ENCODE measurements around the gene MYRF. TPM values are rescaled to one million over a fixed set of nuclear protein-coding genes. Genes with fewer than 3 reads are reported as not detected.
A peak's percentile ranks its signal among the peaks of the same experiment; 100 is the strongest.

Gene MYRF
- total and polyA plus RNA-seq, 4 donors = 0.23 to 2.3 (median 1.0) TPM

DNA sequence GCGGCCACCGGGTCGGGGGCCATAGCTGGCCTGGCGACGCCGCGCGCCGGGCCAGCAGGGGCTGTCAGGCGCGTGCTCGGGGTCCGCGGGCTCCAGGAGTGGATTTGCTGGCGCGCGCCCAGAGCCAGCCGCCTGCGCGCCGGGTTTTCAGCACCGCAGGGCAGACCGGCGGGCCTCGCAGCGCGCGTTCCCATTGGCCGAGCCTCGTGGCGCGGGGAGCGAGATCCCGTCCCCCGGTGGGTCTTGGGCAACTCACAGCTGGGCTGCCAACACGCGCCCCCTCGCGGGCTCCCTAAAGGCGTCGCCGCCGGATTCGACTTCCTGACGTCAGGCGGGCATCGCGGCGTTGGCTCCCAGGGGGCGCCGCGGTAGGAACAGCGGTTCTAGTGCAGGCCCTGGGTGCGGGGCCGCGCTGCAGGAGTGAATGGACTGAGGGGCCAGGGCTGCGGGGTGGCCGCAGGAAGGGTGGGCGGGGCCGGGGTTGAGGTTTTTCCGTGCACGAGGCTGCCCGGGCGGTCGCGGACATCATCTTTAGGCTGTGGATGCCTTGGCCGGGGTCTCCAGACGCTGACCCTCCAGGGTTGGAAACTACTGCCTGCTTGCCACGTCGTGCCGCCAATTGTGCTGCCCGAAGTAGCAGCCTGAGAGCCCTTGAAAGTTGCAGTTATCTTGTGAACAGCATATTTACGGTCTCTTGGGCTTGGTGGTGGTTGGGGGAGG lies 64.5 kb downstream of the MYRF start, which contains the start of gene FADS1:
Gene FADS1 (minus strand): TSS at position 268 of the 720 bp plus-strand sequence. CDS start 74 bp downstream, at position 194.
- H3K4me1 ChIP-seq (ENCODE audit: control insufficient read depth in 1 of 2, insufficient read depth in 2 of 2, low read length in 2 of 2) = no peaks in the 10 kb centered on the region
- H3K36me3 ChIP-seq (ENCODE audit: control insufficient read depth in 1 of 2, insufficient read depth in 2 of 2, low read length in 1 of 2) = peaks cover 0 to 2% of the 10 kb centered on the region in 2 donors
- no peaks in the 10 kb centered on the region for H3K9me3 ChIP-seq (ENCODE audit: control insufficient read depth, low read length)
- H3K4me3 ChIP-seq (ENCODE audit: low read length in 2 of 2) = peak within 1 kb of the TSS; percentile 48 to 60
- 1% methylated on average over 72 to 73 of the region's 73 CpGs for WGBS, 2 donors
- DNase-seq (peak; percentile 97 to 98), ATAC-seq (ENCODE audit: low FRiP score) (peak; percentile 78)
- peak within 1 kb of the TSS; percentile 84 to 92 for H3K27ac ChIP-seq (ENCODE audit: low read depth in 1 of 2, low read length in 2 of 2)
- H3K27me3 ChIP-seq (ENCODE audit: control insufficient read depth in 1 of 2, insufficient read depth in 2 of 2, low read length in 1 of 2) = no peaks in the 10 kb centered on the region
- intact Hi-C loops (cut with DNase I) = loop anchor here (5.0 to 10.0 kb wide), 2 partner anchors 148 to 150 kb away; partner anchors contain the start of gene FTH1 (in 2 of the 2)

DNA sequence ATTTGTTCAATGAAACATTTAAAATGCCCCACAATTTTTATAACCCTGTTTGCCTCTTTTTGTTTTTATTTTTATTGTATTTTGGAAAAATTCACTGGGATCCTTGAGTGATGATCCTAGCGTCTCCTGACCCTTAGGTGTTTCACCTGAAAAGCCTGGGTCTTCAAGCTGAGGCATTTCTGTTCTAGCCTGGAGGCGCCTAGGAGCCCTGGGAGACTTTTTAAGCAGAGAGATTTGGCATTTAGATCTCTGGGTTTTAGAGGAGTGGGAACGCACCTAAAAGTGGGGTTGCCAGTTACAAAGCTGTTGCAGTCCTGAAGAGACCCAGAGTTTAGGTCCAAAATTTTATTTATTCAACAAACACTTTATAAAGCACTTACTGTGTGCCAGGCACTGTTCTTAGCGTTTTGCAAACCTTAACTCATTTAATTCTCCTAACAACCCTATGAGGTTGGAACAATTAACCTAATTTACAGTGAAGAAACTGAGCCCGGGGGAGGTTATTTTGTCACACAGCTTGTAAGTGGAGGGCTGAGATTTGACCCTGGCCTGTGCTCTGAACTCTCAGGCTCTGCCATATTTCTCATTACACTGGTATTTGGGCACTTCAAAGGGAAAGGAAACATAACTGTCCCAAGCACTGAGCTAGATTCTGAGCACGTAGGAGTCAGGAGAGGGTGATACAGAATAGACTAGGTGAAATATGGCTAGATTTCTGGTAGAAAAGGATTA lies 65.2 kb downstream of the MYRF start:
- ATAC-seq (ENCODE audit: low FRiP score) = no peak
- no peaks in the 10 kb centered on the region for H3K27me3 ChIP-seq (ENCODE audit: control insufficient read depth in 1 of 2, insufficient read depth in 2 of 2, low read length in 1 of 2)
- H3K4me3 ChIP-seq (ENCODE audit: low read length in 2 of 2) = peak overlapping the region in 1 of 2 donors; percentile 60
- no peak for DNase-seq
- 61 to 62% methylated on average over 6 of the region's 6 CpGs for WGBS, 2 donors
- intact Hi-C loops (cut with DNase I) = loop anchor here (5.0 to 10.0 kb wide), 2 partner anchors 147 to 150 kb away; partner anchors contain the start of gene FTH1 (in 2 of the 2)
- H3K4me1 ChIP-seq (ENCODE audit: control insufficient read depth in 1 of 2, insufficient read depth in 2 of 2, low read length in 2 of 2) = no peaks in the 10 kb centered on the region
- H3K36me3 ChIP-seq (ENCODE audit: control insufficient read depth in 1 of 2, insufficient read depth in 2 of 2, low read length in 1 of 2) = no peaks in the 10 kb centered on the region
- no peaks in the 10 kb centered on the region for H3K9me3 ChIP-seq (ENCODE audit: control insufficient read depth, low read length)
- peak overlapping the region in 1 of 2 donors; percentile 84 for H3K27ac ChIP-seq (ENCODE audit: low read depth in 1 of 2, low read length in 2 of 2)

- Histone ChIP-seq H3K27ac (ENCODE audit: low read depth in 1 of 2, low read length in 2 of 2) (no peak overlapping the region), H3K27me3 (ENCODE audit: control insufficient read depth in 1 of 2, insufficient read depth in 2 of 2, low read length in 1 of 2) (no peaks in the 10 kb centered on the region), H3K36me3 (ENCODE audit: control insufficient read depth in 1 of 2, insufficient read depth in 2 of 2, low read length in 1 of 2) (no peaks in the 10 kb centered on the region), H3K9me3 (ENCODE audit: control insufficient read depth, low read length) (no peaks in the 10 kb centered on the region), H3K4me1 (ENCODE audit: control insufficient read depth in 1 of 2, insufficient read depth in 2 of 2, low read length in 2 of 2) (no peaks in the 10 kb centered on the region), H3K4me3 (ENCODE audit: low read length in 2 of 2) (no peak overlapping the region)
- ATAC-seq (ENCODE audit: low FRiP score) = no peak
- WGBS, 2 donors = 95 to 96% methylated on average over 2 of the region's 2 CpGs
- no peak for DNase-seq
- intact Hi-C loops (cut with DNase I) = no loop called here
Observed at GRCh38 chr11:61820174-61820573, 67.7 kb downstream of the MYRF start.

DNA sequence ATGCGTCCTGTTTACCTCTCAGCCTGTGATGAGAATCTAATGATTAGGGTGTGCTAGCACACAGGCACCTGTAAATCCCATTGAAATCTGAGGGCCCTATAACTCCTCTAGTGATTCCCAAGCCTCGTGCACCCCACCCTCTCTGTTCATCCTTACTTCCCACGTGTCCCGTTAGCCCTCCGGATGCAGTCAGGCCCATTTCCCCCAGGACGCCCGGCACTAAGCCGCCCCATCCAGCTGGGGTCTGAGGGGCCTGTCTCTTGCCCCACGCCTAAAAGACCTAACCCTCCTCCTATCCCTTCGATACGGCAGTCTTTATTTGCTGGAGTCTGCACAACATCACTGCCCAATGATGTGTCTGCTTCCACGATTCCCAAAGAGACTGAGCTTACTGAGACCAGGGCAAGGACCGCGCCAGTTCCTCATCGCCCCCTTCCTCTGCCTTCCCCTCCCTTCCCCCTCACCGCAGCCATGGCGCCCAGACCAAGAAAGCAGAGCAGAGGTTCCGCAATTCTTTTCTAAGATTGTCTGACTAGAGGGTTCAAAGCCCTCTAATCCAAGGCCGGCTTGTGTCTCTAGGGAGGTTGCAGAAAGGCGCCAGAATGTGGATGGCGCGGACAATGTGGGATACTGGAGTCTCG lies 74.6 kb downstream of the MYRF start:
- DNase-seq (peak in 1 of 2 donors; percentile 67), ATAC-seq (ENCODE audit: low FRiP score) (no peak)
- Histone ChIP-seq H3K27ac (ENCODE audit: low read depth in 1 of 2, low read length in 2 of 2) (peak overlapping the region; percentile 31 to 69), H3K4me3 (ENCODE audit: low read length in 2 of 2) (peak overlapping the region; percentile 45 to 64), H3K36me3 (ENCODE audit: control insufficient read depth in 1 of 2, insufficient read depth in 2 of 2, low read length in 1 of 2) (no peaks in the 10 kb centered on the region), H3K9me3 (ENCODE audit: control insufficient read depth, low read length) (no peaks in the 10 kb centered on the region), H3K4me1 (ENCODE audit: control insufficient read depth in 1 of 2, insufficient read depth in 2 of 2, low read length in 2 of 2) (no peaks in the 10 kb centered on the region), H3K27me3 (ENCODE audit: control insufficient read depth in 1 of 2, insufficient read depth in 2 of 2, low read length in 1 of 2) (no peaks in the 10 kb centered on the region)
- intact Hi-C loops (cut with DNase I) = loop anchor here in 1 of 2 donors (5.0 kb wide), 1 partner anchor 65 kb away; the partner anchor contains the start of gene FADS3
- 15% methylated on average over 23 of the region's 23 CpGs for whole genome bisulfite sequencing, 2 donors

GRCh38 chr11:61827571-61828378 lies 75.3 kb downstream of the MYRF start, which contains the start of gene FADS2:
FADS2 (plus strand) TSS chr11:61828300; CDS start chr11:61828391, 91 bp downstream.
- WGBS, 2 donors = 0 to 1% methylated on average over 74 to 83 of the region's 83 CpGs
- peak; percentile 89 for ATAC-seq (ENCODE audit: low FRiP score)
- no peaks in the 10 kb centered on the region for H3K4me1 ChIP-seq (ENCODE audit: control insufficient read depth in 1 of 2, insufficient read depth in 2 of 2, low read length in 2 of 2)

DNA sequence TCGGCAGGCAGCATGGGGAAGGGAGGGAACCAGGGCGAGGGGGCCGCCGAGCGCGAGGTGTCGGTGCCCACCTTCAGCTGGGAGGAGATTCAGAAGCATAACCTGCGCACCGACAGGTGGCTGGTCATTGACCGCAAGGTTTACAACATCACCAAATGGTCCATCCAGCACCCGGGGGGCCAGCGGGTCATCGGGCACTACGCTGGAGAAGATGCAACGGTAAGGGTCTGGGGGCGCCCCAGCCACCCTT lies 75.9 kb downstream of the MYRF start:
- Histone ChIP-seq H3K4me3 (ENCODE audit: low read length in 2 of 2) (peak overlapping the region; percentile 61 to 67), H3K27ac (ENCODE audit: low read depth in 1 of 2, low read length in 2 of 2) (peak overlapping the region; percentile 48 to 88), H3K36me3 (ENCODE audit: control insufficient read depth in 1 of 2, insufficient read depth in 2 of 2, low read length in 1 of 2) (no peaks in the 10 kb centered on the region), H3K27me3 (ENCODE audit: control insufficient read depth in 1 of 2, insufficient read depth in 2 of 2, low read length in 1 of 2) (no peaks in the 10 kb centered on the region), H3K9me3 (ENCODE audit: control insufficient read depth, low read length) (no peaks in the 10 kb centered on the region), H3K4me1 (ENCODE audit: control insufficient read depth in 1 of 2, insufficient read depth in 2 of 2, low read length in 2 of 2) (no peaks in the 10 kb centered on the region)
- intact Hi-C loops (cut with DNase I) = loop anchor here in 1 of 2 donors (5.0 kb wide), 1 partner anchor 64 kb away; the partner anchor contains the start of gene FADS3
- WGBS, 2 donors = 0% methylated on average over 16 of the region's 16 CpGs
- ATAC-seq (ENCODE audit: low FRiP score) (no peak), DNase-seq (no peak)

More at GRCh38 chr11:61827571-61828378, 75.3 kb downstream of the MYRF start, which contains the start of gene FADS2:
- no peaks in the 10 kb centered on the region for H3K36me3 ChIP-seq (ENCODE audit: control insufficient read depth in 1 of 2, insufficient read depth in 2 of 2, low read length in 1 of 2)
- H3K27ac ChIP-seq (ENCODE audit: low read depth in 1 of 2, low read length in 2 of 2) = peak within 1 kb of the TSS; percentile 48 to 88
- peak within 1 kb of the TSS; percentile 61 to 67 for H3K4me3 ChIP-seq (ENCODE audit: low read length in 2 of 2)
- no peaks in the 10 kb centered on the region for H3K27me3 ChIP-seq (ENCODE audit: control insufficient read depth in 1 of 2, insufficient read depth in 2 of 2, low read length in 1 of 2)
- intact Hi-C loops (cut with DNase I) = loop anchor here in 1 of 2 donors (5.0 kb wide), 1 partner anchor 65 kb away; the partner anchor contains the start of gene FADS3
- no peaks in the 10 kb centered on the region for H3K9me3 ChIP-seq (ENCODE audit: control insufficient read depth, low read length)
- DNase-seq = peak; percentile 98 to 99

DNA sequence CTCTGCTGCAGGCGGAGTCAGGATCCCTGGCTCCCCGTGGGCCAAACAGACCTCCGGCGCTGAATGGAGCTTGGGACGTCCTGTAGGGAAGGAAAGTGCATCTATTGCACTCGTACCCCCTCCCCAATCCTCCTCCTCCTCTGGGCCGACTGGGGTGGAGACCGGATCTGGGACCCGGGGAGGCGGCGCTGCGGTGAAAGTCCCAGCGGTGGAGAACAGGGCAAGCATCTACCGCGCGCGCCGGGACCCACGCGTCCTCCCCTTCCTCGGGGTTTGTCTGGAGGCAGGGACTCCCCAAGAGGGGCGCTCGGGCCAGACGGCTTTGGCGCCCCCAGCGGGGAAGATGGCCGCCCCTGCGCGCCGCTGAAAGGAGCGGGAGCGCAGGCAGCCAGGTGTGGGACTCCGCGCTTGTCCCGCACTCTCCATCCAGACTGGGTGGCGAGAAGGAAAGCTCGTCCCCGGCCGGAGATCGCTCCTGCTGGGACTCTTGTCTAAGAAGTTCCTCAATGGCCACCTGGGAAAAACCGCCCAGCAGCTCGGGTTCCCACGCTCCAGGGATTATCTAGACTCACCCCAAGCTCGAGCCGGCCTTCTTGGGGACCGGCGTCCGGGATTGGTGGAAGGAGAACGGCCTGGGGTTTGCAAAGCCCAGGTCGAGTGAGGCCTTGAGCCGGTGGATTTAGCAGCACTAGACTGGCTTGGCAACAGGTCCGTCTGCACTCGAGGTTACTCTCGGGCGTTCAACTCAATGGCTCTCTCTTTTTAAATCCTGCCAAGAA lies 76.4 kb downstream of the MYRF start:
- 0 to 1% methylated on average over 53 to 55 of the region's 55 CpGs for WGBS, 2 donors
- H3K36me3 ChIP-seq (ENCODE audit: control insufficient read depth in 1 of 2, insufficient read depth in 2 of 2, low read length in 1 of 2) = no peaks in the 10 kb centered on the region
- no peaks in the 10 kb centered on the region for H3K9me3 ChIP-seq (ENCODE audit: control insufficient read depth, low read length)
- ATAC-seq (ENCODE audit: low FRiP score) (peak; percentile 55), DNase-seq (peak; percentile 64 to 79)
- H3K27ac ChIP-seq (ENCODE audit: low read depth in 1 of 2, low read length in 2 of 2) = peak overlapping the region; percentile 48 to 88
- peak overlapping the region; percentile 61 to 67 for H3K4me3 ChIP-seq (ENCODE audit: low read length in 2 of 2)
- intact Hi-C loops (cut with DNase I) = loop anchor here in 1 of 2 donors (5.0 kb wide), 1 partner anchor 63 kb away; the partner anchor contains the start of gene FADS3
- H3K27me3 ChIP-seq (ENCODE audit: control insufficient read depth in 1 of 2, insufficient read depth in 2 of 2, low read length in 1 of 2) = no peaks in the 10 kb centered on the region
- no peaks in the 10 kb centered on the region for H3K4me1 ChIP-seq (ENCODE audit: control insufficient read depth in 1 of 2, insufficient read depth in 2 of 2, low read length in 2 of 2)

Measured in aorta (tissue), 5 donors.